K562 (cell line): Measurements from ENCODE around the gene LRRC61. TPM values are rescaled to one million over a fixed set of nuclear protein-coding genes. Genes with fewer than 3 reads are reported as not detected.

Source experiments
- ATAC-seq: fragments of 200-7000 bp; cut with Tn5 transposase; 3 replicates; pipeline ENCODE4 v1.9.1; 2020; ENCODE audit warnings: moderate library complexity
- BruUV-seq: library from RNA; stranded (reverse); fragments of 400-500 nt; replicated peaks from 2 replicates; lab custom pipeline; 2021; lab: Mats Ljungman, UMichigan
- CTCF ChIA-PET: fragments of 300-600 bp; formaldehyde crosslinking; extraction: SDS; loops from one replicate; lab custom pipeline; 2021; ENCODE audit warnings: low intra/inter-chr PET ratio; lab: Yijun Ruan, JAX
- POLR2A ChIA-PET: fragments of 300-600, 350-650 bp; sonication (Branson Sonifier 250); formaldehyde crosslinking; extraction: SDS; loops from one replicate; lab custom pipeline; 2021; ENCODE audit warnings: antibody characterized with exemption, inconsistent platforms; lab: Yijun Ruan, JAX
- DNase-seq, 4 experiments: peaks; one replicate each; pipeline versions ENCODE4 v3.0.0 to v3.0.0-alpha.2; 2011 to 2018; ENCODE audit warnings: low spot score in 3 of 4, mixed read lengths in 3 of 4; ENCODE audit errors: extremely low read depth in 1 of 4
- FAIRE-seq: peaks from 2 replicates; lab custom pipeline; 2011; peaks lifted over from hg19 to GRCh38; lab: Jason Lieb, UNC
- H2AFZ ChIP-seq: 2 replicates; pipeline ENCODE4 v1.6.0; 2011; ENCODE audit warnings: low read depth, low read length, control low read depth, inconsistent platforms
- H3K27ac ChIP-seq: fragments of 200-600 bp; 3 replicates; pipeline ENCODE4 v1.8.0; 2011; ENCODE audit warnings: low read depth, mild to moderate bottlenecking, control low read depth, inconsistent platforms, low read length, moderate library complexity, mixed read lengths; ENCODE audit errors: extremely low read depth
- H3K27me3 ChIP-seq, 2 experiments: fragments of 300-600 bp in 1 of 2; 2 replicates in 1 of 2; 3 replicates in 1 of 2; pipeline versions ENCODE4 v1.6.0 to v1.8.0; 2011; ENCODE audit warnings: inconsistent platforms in 2 of 2, low read length in 2 of 2, mild to moderate bottlenecking in 1 of 2, mixed read lengths in 1 of 2, moderate library complexity in 1 of 2; ENCODE audit not compliant: control insufficient read depth in 2 of 2, insufficient read depth in 2 of 2
- H3K36me3 ChIP-seq: fragments of 300-600 bp; 3 replicates; pipeline ENCODE4 v1.8.0; 2011; ENCODE audit warnings: mild to moderate bottlenecking, low read length, inconsistent platforms; ENCODE audit not compliant: control insufficient read depth, insufficient read depth
- H3K4me1 ChIP-seq, 2 experiments: fragments of 200-600 bp in 1 of 2; replicated peaks in 1 of 2; 2 replicates in 1 of 2; 3 replicates in 1 of 2; pipeline versions ENCODE4 v1.5.1 to v1.8.0; 2011; ENCODE audit warnings: inconsistent platforms in 2 of 2, low read length in 2 of 2, mild to moderate bottlenecking in 1 of 2, mixed read lengths in 1 of 2, moderate library complexity in 1 of 2; ENCODE audit not compliant: control insufficient read depth in 2 of 2, insufficient read depth in 2 of 2
- H3K4me2 ChIP-seq: 2 replicates; pipeline ENCODE4 v1.6.1; 2011; ENCODE audit warnings: low read length, control low read depth, inconsistent platforms, mixed read lengths; ENCODE audit not compliant: insufficient read depth
- H3K4me3 ChIP-seq: fragments of 200-600 bp; sonication (generic), shearing (Covaris generic); 2 replicates; pipeline ENCODE4 v1.5.1; 2016; ENCODE audit warnings: control low read depth, inconsistent platforms
- H3K79me2 ChIP-seq: fragments of 200-600 bp; 3 replicates; pipeline ENCODE4 v1.8.0; 2011; ENCODE audit warnings: low read length, inconsistent platforms; ENCODE audit not compliant: control insufficient read depth, insufficient read depth
- H3K9ac ChIP-seq, 2 experiments: 2 replicates each; pipeline versions ENCODE4 v1.6.0 to v1.6.1; 2011; ENCODE audit warnings: low read depth in 2 of 2, low read length in 2 of 2, control low read depth in 1 of 2, inconsistent platforms in 1 of 2, mild to moderate bottlenecking in 1 of 2, mixed read lengths in 1 of 2; ENCODE audit not compliant: insufficient read depth in 1 of 2
- H3K9me1 ChIP-seq: one replicate; pipeline ENCODE4 v1.6.0; 2011; ENCODE audit warnings: inconsistent platforms, mild to moderate bottlenecking, low read length, moderate library complexity; ENCODE audit not compliant: control insufficient read depth, insufficient read depth
- H3K9me3 ChIP-seq: replicated peaks from 2 replicates; pipeline ENCODE4 v1.5.1; 2011; ENCODE audit warnings: low read depth, low read length, inconsistent platforms; ENCODE audit not compliant: control insufficient read depth, insufficient read depth
- H4K20me1 ChIP-seq: replicated peaks from 2 replicates; pipeline ENCODE4 v1.6.1; 2011; ENCODE audit warnings: low read length, inconsistent platforms, mixed read lengths; ENCODE audit not compliant: control insufficient read depth, insufficient read depth
- CEBPG ChIP-seq, 3 experiments: fragments of 200-800 bp in 1 of 3; sonication (Bioruptor generic) in 1 of 3; sonication (generic) in 1 of 3; formaldehyde crosslinking in 1 of 3; IDR thresholded peaks in 2 of 3; conservative IDR thresholded peaks in 1 of 3; 2 replicates each; pipeline versions ENCODE4 v1.6.1 to v1.8.0; 2016 to 2022; ENCODE audit warnings: missing compliant biosample characterization in 2 of 3, missing genetic modification characterization in 2 of 3, mild to moderate bottlenecking in 1 of 3, missing genetic modification reagents in 1 of 3
- E2F4 ChIP-seq: sonication (generic); formaldehyde crosslinking; IDR thresholded peaks from 2 replicates; pipeline ENCODE4 v1.8.0; 2022; ENCODE audit warnings: mild to moderate bottlenecking, low read depth, missing genetic modification reagents
- FOXJ2 ChIP-seq: fragments of 200-800 bp; sonication (Bioruptor generic); IDR thresholded peaks from 2 replicates; pipeline ENCODE4 v1.6.1; 2016; ENCODE audit warnings: missing genetic modification characterization, missing compliant biosample characterization
- ZFP1 ChIP-seq: fragments of 450-650 bp; formaldehyde crosslinking; IDR thresholded peaks from 2 replicates; pipeline ENCODE4 v1.4.0; 2020; ENCODE audit warnings: mild to moderate bottlenecking, mixed read lengths
- ZNF592 ChIP-seq: fragments of 450-650 bp; IDR thresholded peaks from 2 replicates; pipeline ENCODE4 v1.6.1; 2017; ENCODE audit warnings: antibody characterized with exemption, mild to moderate bottlenecking
- WGBS: fragments of 100-300 bp; shearing (Covaris generic); methylation state at CpG from one replicate; pipeline ENCODE4 v1.1.6; 2016; ENCODE audit warnings: low coverage, mixed read lengths; ENCODE audit not compliant: insufficient coverage; ENCODE audit errors: missing lambda C conversion rate; 5-methylcytosine and 5-hydroxymethylcytosine counted together
- in situ Hi-C: fragments of 300-500 bp; cut with MboI; formaldehyde crosslinking; loops from 4 replicates; pipeline ENCODE4 v1.15.0; 2018; ENCODE audit warnings: inconsistent platforms, mixed read lengths
- intact Hi-C: fragments of 100-400 bp; cut with micrococcal nuclease; formaldehyde crosslinking; loops from 2 replicates; pipeline ENCODE4 v1.14.2; 2022
- polyA plus RNA-seq, 8 experiments: library from polyadenylated mRNA; depleted of rRNA in 4 of 8; stranded (reverse) in 5 of 8; unstranded in 3 of 8; fragments of >200 nt; fragmentation: Nextera tagmentation in 2 of 8; fragmentation: Illumina TruSeq in 1 of 8; extraction: Ambion mirVana in 2 of 8; extraction: Trizol in 1 of 8; gene quantifications; 2 replicates each; pipeline versions ENCODE4 v1.2.1 to v1.2.3, GENCODE V29; 2011 to 2014; ENCODE audit warnings: inconsistent platforms in 1 of 8, missing spikeins in 1 of 8
- total RNA-seq, 7 experiments: library from RNA; depleted of rRNA in 6 of 7; stranded (reverse); fragments of >200 nt in 6 of 7; fragmentation: Illumina TruSeq in 2 of 7; extraction: Trizol in 2 of 7; gene quantifications; 2 replicates each; pipeline versions ENCODE4 v1.2.1 to v1.2.3, GENCODE V29; 2011 to 2021; ENCODE audit warnings: low replicate concordance in 1 of 7

LRRC61 gene
- total and polyA plus RNA-seq, 9 of the 15 experiments (the other 6 are each of a cell fraction or from before 2014, with no cell fraction given): 1.3 to 55.2 (median 35.2) TPM

GRCh38 chr7:150369748-150370501 is 46.8 kb downstream of the LRRC61 start (continued):
- TF ChIP-seq E2F4: peak; percentile 63; the same call in 1 of the 2 replicates

GRCh38 chr7:150370612-150371071 is 47.5 kb downstream of the LRRC61 start:
- BruUV-seq: no TSS peak
- ATAC-seq: no peak
- WGBS: 85% methylated on average over 3 of the region's 3 CpGs
- H3K27ac ChIP-seq: peak overlapping the region; percentile 15; the same call in 2 of the 3 replicates
- peak overlapping the region; percentile 79; the same call in 1 of the 2 replicates for H3K4me3 ChIP-seq
- H3K4me2 ChIP-seq: peak overlapping the region; percentile 100; the same call in 1 of the 2 replicates
- peaks cover 53 to 64% of the 10 kb centered on the region in 2 experiments for H3K4me1 ChIP-seq
- TF ChIP-seq FOXJ2 (tag): 0 out of 2 replicates have a peak, but pooled peaks have one; percentile 33
- TF ChIP-seq ZNF592: no peak
- no peak for TF ChIP-seq ZFP1 (CRISPR knock-in tag)
- TF ChIP-seq CEBPG (CRISPR knock-in tag; IDR thresholded peaks at IDR 0.05): peak; percentile 21; the same call in 1 of the 2 replicates
- TF ChIP-seq CEBPG (tag; conservative IDR thresholded peaks at IDR 0.05 in 1 of 2, IDR thresholded peaks at IDR 0.05 in 1 of 2): no peak
- CTCF ChIA-PET: no interaction called here
- peak overlapping the region; percentile 15 to 98 for H3K9ac ChIP-seq
- H4K20me1 ChIP-seq: no peaks in the 10 kb centered on the region; the same call in 1 of the 2 replicates
- H3K9me1 ChIP-seq: no peaks in the 10 kb centered on the region
- no peak overlapping the region for H2AFZ ChIP-seq
- H3K36me3 ChIP-seq: peaks cover 62% of the 10 kb centered on the region
- H3K79me2 ChIP-seq: peaks cover 66% of the 10 kb centered on the region
- peak in 1 of 4 experiments; percentile 5 for DNase-seq
- intact Hi-C loops: no loop called here
- H3K27me3 ChIP-seq: no peaks in the 10 kb centered on the region
- peak; percentile 54 for FAIRE-seq
- in situ Hi-C loops: no loop called here
- H3K9me3 ChIP-seq: no peaks in the 10 kb centered on the region
- POLR2A ChIA-PET: interaction anchor here (0.5 to 3.5 kb wide), 9 partner anchors 7 to 579 kb away, joined by 3 to 30 read pairs (median 3); no protein-coding TSS in a partner anchor
